Measurements from ENCODE around the gene UBXN1. TPM values are rescaled to one million over a fixed set of nuclear protein-coding genes. Genes with fewer than 3 reads are reported as not detected.

UBXN1 gene
- total and polyA plus RNA-seq, 10 of the 15 experiments (the other 5 are each of a cell fraction or from before 2014, with no cell fraction given) = 7.0 to 173 (median 106) TPM

DNA sequence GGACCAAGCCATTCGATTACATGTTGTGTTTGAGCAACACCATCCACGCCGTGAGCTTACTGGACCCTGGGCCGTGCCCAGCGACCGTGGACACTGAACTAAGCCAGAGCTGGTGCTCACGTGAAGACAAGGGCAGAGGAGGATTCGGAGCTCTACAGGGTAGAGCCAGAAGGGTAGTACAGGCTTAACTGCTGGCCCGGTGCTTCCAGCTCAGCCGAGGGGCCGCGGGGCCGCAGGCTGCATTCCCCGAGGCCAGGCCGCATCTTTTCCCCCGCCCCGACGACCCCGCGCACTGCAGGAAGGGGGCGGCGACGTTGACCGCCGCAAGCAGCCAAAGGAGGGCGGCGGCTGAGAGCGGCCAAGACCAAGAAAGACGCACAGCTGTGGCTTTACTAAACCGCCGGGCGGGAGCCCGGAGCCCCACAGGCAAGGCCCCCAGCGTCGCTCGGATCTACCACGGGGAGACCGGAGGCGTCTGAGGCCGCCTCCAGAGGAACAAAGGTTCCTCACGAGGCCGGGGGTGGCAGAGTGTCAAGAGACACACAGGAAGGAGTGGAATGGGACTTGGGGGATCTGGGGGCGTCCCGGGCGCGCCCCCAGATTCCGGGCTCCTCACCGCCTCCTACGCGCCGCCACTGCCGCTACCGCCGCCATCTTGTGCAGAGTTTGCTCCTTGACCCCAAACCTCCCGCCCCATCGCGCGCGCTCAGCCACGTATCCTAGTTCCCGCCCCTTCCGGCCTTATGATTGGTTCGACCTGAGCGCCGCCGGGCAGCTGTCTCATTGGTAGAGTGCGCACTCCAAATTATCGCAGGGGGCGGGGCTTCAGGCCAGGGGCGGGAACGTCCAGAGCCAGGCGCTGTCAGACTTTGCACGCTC is 32.7 kb downstream of the UBXN1 start, which contains the start of gene GANAB (continued):
- TF ChIP-seq, protein P1, sequence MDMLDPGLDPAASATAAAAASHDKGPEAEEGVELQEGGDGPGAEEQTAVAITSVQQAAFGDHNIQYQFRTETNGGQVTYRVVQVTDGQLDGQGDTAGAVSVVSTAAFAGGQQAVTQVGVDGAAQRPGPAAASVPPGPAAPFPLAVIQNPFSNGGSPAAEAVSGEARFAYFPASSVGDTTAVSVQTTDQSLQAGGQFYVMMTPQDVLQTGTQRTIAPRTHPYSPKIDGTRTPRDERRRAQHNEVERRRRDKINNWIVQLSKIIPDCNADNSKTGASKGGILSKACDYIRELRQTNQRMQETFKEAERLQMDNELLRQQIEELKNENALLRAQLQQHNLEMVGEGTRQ (IDR thresholded peaks at IDR 0.05; ENCODE audit: borderline replicate concordance, low read depth, low read length) = no peak
- TF ChIP-seq GABPA (IDR thresholded peaks at IDR 0.05; ENCODE audit: low read depth) (peak; percentile 81), MTA2 (IDR thresholded peaks at IDR 0.05; ENCODE audit: low read depth) (peak; percentile 37; the same call in 1 of the 2 replicates), RUNX3 (IDR thresholded peaks at IDR 0.05; ENCODE audit: low read length) (peak; percentile 64), KLF5 (IDR thresholded peaks at IDR 0.05; ENCODE audit: partially characterized antibody) (peak; percentile 72), FOS (IDR thresholded peaks at IDR 0.05; ENCODE audit: borderline replicate concordance, extremely low read depth, insufficient read length) (no peak), RCOR1 (conservative IDR thresholded peaks at IDR 0.05; ENCODE audit: low read depth, low read length) (no peak), EED (IDR thresholded peaks at IDR 0.05; ENCODE audit: low read depth) (no peak), NFYB (IDR thresholded peaks at IDR 0.05; ENCODE audit: insufficient read depth, low read depth, low read length) (peak; percentile 85), RELB (IDR thresholded peaks at IDR 0.05; ENCODE audit: low read depth) (peak; percentile 84), BHLHE40 (IDR thresholded peaks at IDR 0.05; ENCODE audit: borderline replicate concordance in 1 of 2, low read depth in 2 of 2, low read length in 1 of 2) (peak; percentile 3 to 7; a peak in 1 of 4 replicates), POU2F2 (IDR thresholded peaks at IDR 0.05; ENCODE audit: borderline replicate concordance, low read depth, low read length) (peak; percentile 79; the same call in 2 of the 3 replicates), ZZZ3 (IDR thresholded peaks at IDR 0.05; ENCODE audit: control insufficient read depth, insufficient read length, low read depth) (no peak), MLLT1 (IDR thresholded peaks at IDR 0.05) (peak; percentile 58; the same call in 1 of the 2 replicates), CHD2 (IDR thresholded peaks at IDR 0.05; ENCODE audit: borderline replicate concordance, low read depth, low read length) (peak; percentile 85), IKZF2 (IDR thresholded peaks at IDR 0.05) (no peak; a peak in 1 of 4 replicates), ZBED1 (IDR thresholded peaks at IDR 0.05; ENCODE audit: borderline replicate concordance) (no peak; the same call in 1 of the 2 replicates), SREBF2 (IDR thresholded peaks at IDR 0.05; ENCODE audit: low read length) (no peak), RFX5 (IDR thresholded peaks at IDR 0.05; ENCODE audit: low read depth, low read length) (peak; percentile 48; the same call in 1 of the 2 replicates), HDGF (IDR thresholded peaks at IDR 0.05) (0 out of 2 replicates have a peak, but pooled peaks have one; percentile 39), NBN (IDR thresholded peaks at IDR 0.05) (peak; percentile 76), STAT1 (conservative IDR thresholded peaks at IDR 0.05) (no peak), MXI1 (IDR thresholded peaks at IDR 0.05; ENCODE audit: low read depth, low read length) (0 out of 2 replicates have a peak, but pooled peaks have one; percentile 11), CREB1 (IDR thresholded peaks at IDR 0.05; ENCODE audit: low read depth) (peak; percentile 94)
- TF ChIP-seq, protein P2, sequence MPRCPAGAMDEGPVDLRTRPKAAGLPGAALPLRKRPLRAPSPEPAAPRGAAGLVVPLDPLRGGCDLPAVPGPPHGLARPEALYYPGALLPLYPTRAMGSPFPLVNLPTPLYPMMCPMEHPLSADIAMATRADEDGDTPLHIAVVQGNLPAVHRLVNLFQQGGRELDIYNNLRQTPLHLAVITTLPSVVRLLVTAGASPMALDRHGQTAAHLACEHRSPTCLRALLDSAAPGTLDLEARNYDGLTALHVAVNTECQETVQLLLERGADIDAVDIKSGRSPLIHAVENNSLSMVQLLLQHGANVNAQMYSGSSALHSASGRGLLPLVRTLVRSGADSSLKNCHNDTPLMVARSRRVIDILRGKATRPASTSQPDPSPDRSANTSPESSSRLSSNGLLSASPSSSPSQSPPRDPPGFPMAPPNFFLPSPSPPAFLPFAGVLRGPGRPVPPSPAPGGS (IDR thresholded peaks at IDR 0.05; ENCODE audit: borderline replicate concordance, insufficient read depth, low read depth, low read length, poor library complexity, severe bottlenecking) = peak; percentile 86
